Panc1 (cell line): Measurements from ENCODE around the gene SLC10A7. TPM values are rescaled to one million over a fixed set of nuclear protein-coding genes. Genes with fewer than 3 reads are reported as not detected.

Experiments
- ATAC-seq: fragments of 200-7000 bp; cut with Tn5 transposase; 2 replicates; pipeline ENCODE4 v1.9.1; 2020; ENCODE audit warnings: mild to moderate bottlenecking, moderate library complexity
- BruUV-seq: library from RNA; stranded (reverse); fragments of 400-500 nt; replicated peaks from 2 replicates; lab custom pipeline; 2021; lab: Mats Ljungman, UMichigan
- CTCF ChIA-PET: fragments of 300-600 bp; sonication (Branson Sonifier 250); formaldehyde crosslinking; loops from one replicate; lab custom pipeline; 2022; ENCODE audit warnings: antibody characterized with exemption; lab: Charles Lee
- POLR2A ChIA-PET: fragments of 300-600 bp; sonication (Branson Sonifier 250); formaldehyde crosslinking; loops from one replicate; lab custom pipeline; 2022; ENCODE audit warnings: antibody characterized with exemption; lab: Charles Lee
- DNase-seq: peaks from one replicate; pipeline ENCODE4 v3.0.0-alpha.2; 2010; ENCODE audit warnings: low read depth, low spot score
- H3K27ac ChIP-seq: 2 replicates; pipeline ENCODE4 v1.5.1; 2011; ENCODE audit warnings: mild to moderate bottlenecking, low read length, inconsistent platforms
- H3K27me3 ChIP-seq: fragments of 200-500 bp; sonication (Bioruptor generic); 2 replicates; pipeline ENCODE4 v1.6.0; 2014; ENCODE audit warnings: low read length, inconsistent platforms; ENCODE audit not compliant: control insufficient read depth, insufficient read depth
- H3K36me3 ChIP-seq: fragments of 200-500 bp; sonication (Bioruptor generic); 2 replicates; pipeline ENCODE4 v1.5.1; 2014; ENCODE audit warnings: inconsistent platforms, mild to moderate bottlenecking, low read length, moderate library complexity; ENCODE audit not compliant: control insufficient read depth, insufficient read depth
- H3K4me1 ChIP-seq: 2 replicates; pipeline ENCODE4 v1.5.1; 2011; ENCODE audit warnings: inconsistent platforms, mild to moderate bottlenecking, low read length, moderate library complexity; ENCODE audit not compliant: control insufficient read depth, insufficient read depth
- H3K4me3 ChIP-seq, 2 experiments: 2 replicates each; pipeline ENCODE4 v1.5.1; 2011 to 2012; ENCODE audit warnings: low read depth in 2 of 2, low read length in 2 of 2, mild to moderate bottlenecking in 2 of 2, inconsistent platforms in 1 of 2, moderate library complexity in 1 of 2
- H3K9me3 ChIP-seq: fragments of 200-500 bp; sonication (Bioruptor generic); 2 replicates; pipeline ENCODE4 v1.5.1; 2014; ENCODE audit warnings: low read depth, mild to moderate bottlenecking, inconsistent platforms, low read length, moderate library complexity; ENCODE audit not compliant: control insufficient read depth, insufficient read depth
- POLR2AphosphoS5 ChIP-seq: IDR thresholded peaks from 2 replicates; pipeline ENCODE4 v1.6.1; 2012; ENCODE audit warnings: mild to moderate bottlenecking, low read depth, low read length, moderate library complexity
- SIN3A ChIP-seq: IDR thresholded peaks from 2 replicates; pipeline ENCODE4 v1.6.1; 2012; ENCODE audit warnings: low read depth, mild to moderate bottlenecking, low read length, moderate library complexity, borderline replicate concordance; ENCODE audit not compliant: insufficient read depth
- TCF7L2 ChIP-seq: IDR thresholded peaks from 2 replicates; pipeline ENCODE4 v1.6.1; 2011; ENCODE audit warnings: mild to moderate bottlenecking, low read depth, low read length, inconsistent platforms
- in situ Hi-C: cut with HindIII; loops from 2 replicates; pipeline ENCODE4 v1.10.0; 2016; ENCODE audit warnings: low sequenced_read_pairs, low pct_unique_long_range_greater_than_20kb
- intact Hi-C: fragments of 100-400 bp; cut with micrococcal nuclease; formaldehyde crosslinking; loops from one replicate; pipeline ENCODE4 v1.10.0; 2022; ENCODE audit not compliant: unreplicated experiment
- total RNA-seq: library from RNA; stranded (reverse); gene quantifications from one replicate; pipeline ENCODE4 v1.2.1, GENCODE V29; 2021; ENCODE audit not compliant: unreplicated experiment
- TF ChIP-seq, protein P1 (sequence below): fragments of 450-650 bp; IDR thresholded peaks from 2 replicates; pipeline ENCODE4 v1.5.1; 2017; ENCODE audit warnings: mild to moderate bottlenecking
- TF ChIP-seq, protein P2 (sequence below), 2 experiments: IDR thresholded peaks; 2 replicates each; pipeline ENCODE4 v1.6.1; 2011 to 2012; ENCODE audit warnings: low read depth in 2 of 2, control low read depth in 1 of 2, low read length in 1 of 2, mild to moderate bottlenecking in 1 of 2, moderate library complexity in 1 of 2; ENCODE audit not compliant: insufficient read depth in 1 of 2

SLC10A7 gene
- total RNA-seq, 1 experiment from 2014 or later, result 1.5 TPM

DNA sequence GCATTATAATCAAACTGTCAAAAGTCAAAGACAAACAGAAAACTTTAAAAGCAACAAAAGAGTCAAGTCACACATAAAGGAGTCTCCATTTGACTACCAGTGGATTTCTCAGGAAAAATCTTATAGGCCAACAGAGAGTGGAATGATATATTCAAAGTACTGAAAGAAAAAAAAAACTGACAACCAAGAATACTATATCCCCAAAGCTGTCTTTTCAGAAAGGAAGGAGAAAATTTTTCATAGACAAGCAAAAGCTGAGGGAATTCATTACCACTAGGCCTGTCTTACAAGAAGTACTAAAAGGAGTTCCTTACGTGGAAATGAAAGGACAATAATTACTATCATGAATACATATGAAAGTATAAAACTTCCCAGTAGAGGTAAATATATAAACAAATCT is 39.0 kb downstream of the SLC10A7 start:
- no peak overlapping the region for H3K4me3 ChIP-seq
- intact Hi-C loops (no loop called here), in situ Hi-C loops (no loop called here)
- H3K36me3 ChIP-seq, result no peaks in the 10 kb centered on the region
- DNase-seq, result no peak
- CTCF ChIA-PET, result no interaction called here
- TF ChIP-seq POLR2AphosphoS5 (no peak), SIN3A (no peak), TCF7L2 (no peak)
- TF ChIP-seq, protein P1, sequence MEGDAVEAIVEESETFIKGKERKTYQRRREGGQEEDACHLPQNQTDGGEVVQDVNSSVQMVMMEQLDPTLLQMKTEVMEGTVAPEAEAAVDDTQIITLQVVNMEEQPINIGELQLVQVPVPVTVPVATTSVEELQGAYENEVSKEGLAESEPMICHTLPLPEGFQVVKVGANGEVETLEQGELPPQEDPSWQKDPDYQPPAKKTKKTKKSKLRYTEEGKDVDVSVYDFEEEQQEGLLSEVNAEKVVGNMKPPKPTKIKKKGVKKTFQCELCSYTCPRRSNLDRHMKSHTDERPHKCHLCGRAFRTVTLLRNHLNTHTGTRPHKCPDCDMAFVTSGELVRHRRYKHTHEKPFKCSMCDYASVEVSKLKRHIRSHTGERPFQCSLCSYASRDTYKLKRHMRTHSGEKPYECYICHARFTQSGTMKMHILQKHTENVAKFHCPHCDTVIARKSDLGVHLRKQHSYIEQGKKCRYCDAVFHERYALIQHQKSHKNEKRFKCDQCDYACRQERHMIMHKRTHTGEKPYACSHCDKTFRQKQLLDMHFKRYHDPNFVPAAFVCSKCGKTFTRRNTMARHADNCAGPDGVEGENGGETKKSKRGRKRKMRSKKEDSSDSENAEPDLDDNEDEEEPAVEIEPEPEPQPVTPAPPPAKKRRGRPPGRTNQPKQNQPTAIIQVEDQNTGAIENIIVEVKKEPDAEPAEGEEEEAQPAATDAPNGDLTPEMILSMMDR, result no peak
- TF ChIP-seq, protein P2, sequence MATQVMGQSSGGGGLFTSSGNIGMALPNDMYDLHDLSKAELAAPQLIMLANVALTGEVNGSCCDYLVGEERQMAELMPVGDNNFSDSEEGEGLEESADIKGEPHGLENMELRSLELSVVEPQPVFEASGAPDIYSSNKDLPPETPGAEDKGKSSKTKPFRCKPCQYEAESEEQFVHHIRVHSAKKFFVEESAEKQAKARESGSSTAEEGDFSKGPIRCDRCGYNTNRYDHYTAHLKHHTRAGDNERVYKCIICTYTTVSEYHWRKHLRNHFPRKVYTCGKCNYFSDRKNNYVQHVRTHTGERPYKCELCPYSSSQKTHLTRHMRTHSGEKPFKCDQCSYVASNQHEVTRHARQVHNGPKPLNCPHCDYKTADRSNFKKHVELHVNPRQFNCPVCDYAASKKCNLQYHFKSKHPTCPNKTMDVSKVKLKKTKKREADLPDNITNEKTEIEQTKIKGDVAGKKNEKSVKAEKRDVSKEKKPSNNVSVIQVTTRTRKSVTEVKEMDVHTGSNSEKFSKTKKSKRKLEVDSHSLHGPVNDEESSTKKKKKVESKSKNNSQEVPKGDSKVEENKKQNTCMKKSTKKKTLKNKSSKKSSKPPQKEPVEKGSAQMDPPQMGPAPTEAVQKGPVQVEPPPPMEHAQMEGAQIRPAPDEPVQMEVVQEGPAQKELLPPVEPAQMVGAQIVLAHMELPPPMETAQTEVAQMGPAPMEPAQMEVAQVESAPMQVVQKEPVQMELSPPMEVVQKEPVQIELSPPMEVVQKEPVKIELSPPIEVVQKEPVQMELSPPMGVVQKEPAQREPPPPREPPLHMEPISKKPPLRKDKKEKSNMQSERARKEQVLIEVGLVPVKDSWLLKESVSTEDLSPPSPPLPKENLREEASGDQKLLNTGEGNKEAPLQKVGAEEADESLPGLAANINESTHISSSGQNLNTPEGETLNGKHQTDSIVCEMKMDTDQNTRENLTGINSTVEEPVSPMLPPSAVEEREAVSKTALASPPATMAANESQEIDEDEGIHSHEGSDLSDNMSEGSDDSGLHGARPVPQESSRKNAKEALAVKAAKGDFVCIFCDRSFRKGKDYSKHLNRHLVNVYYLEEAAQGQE (IDR thresholded peaks at IDR 0.05; ENCODE audit: insufficient read depth in 1 of 2, low read depth in 2 of 2, low read length in 1 of 2), result no peak
- POLR2A ChIA-PET, result no interaction called here
- no peak overlapping the region for H3K27ac ChIP-seq
- no peaks in the 10 kb centered on the region for H3K4me1 ChIP-seq
- BruUV-seq, result no TSS peak
- H3K9me3 ChIP-seq, result no peaks in the 10 kb centered on the region
- no peaks in the 10 kb centered on the region for H3K27me3 ChIP-seq
- no peak for ATAC-seq

DNA sequence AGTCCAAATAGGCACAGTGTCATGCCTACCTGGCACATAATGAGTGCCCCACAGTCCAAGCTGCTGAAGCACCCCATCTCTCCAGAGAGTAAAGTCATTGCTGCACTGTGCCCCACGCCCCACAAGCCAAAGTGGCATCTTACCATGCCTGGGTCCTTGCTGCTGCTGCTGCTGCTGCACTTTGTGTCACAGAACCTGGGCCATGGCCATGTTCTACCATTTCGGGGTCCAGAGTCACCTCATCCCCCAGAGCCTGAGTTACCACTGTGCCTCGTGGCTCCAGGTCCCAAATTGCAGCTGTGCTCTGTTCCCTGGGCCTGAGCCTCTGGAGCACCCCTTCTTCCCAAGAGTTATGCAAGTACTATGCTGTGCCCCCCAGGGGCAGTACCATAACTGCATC is 40.5 kb downstream of the SLC10A7 start:
- ATAC-seq (no peak), DNase-seq (no peak)
- TF ChIP-seq, protein P2 (IDR thresholded peaks at IDR 0.05; ENCODE audit: insufficient read depth in 1 of 2, low read depth in 2 of 2, low read length in 1 of 2), result no peak
- no peak for TF ChIP-seq TCF7L2
- no peak for TF ChIP-seq SIN3A
- TF ChIP-seq POLR2AphosphoS5, result no peak
- TF ChIP-seq, protein P1, result no peak
- intact Hi-C loops (no loop called here), in situ Hi-C loops (no loop called here)
- ChIA-PET CTCF (no interaction called here), POLR2A (no interaction called here)
- Histone ChIP-seq H3K27ac (no peak overlapping the region), H3K4me1 (no peaks in the 10 kb centered on the region), H3K27me3 (no peaks in the 10 kb centered on the region), H3K36me3 (no peaks in the 10 kb centered on the region), H3K4me3 (no peak overlapping the region), H3K9me3 (no peaks in the 10 kb centered on the region)
- no TSS peak for BruUV-seq
